Activated CD8-positive, alpha-beta memory T cell treated with anti-CD3 and anti-CD28 coated beads, Interleukin-2, amount 50 U/mL, for 48 hours (primary cell): ENCODE results near the gene TOB1.
A peak's percentile ranks its signal among the peaks of the same experiment; 100 is the strongest.
"Not testable (repeated sequence)": the region's sequence is repeated elsewhere in the genome, so short reads cannot be mapped to it uniquely, and the experiment has no call there.

ENCODE experiments used
- DNase-seq: peaks from one replicate; pipeline ENCODE4 v3.0.0-alpha.2; 2020

TOB1 gene

GRCh38 chr17:50898369-50899004 is 32.3 kb upstream of the TOB1 start:
- no peak for DNase-seq

GRCh38 chr17:50894513-50894912 is 28.4 kb upstream of the TOB1 start:
- not testable (repeated sequence) for DNase-seq

- DNase-seq = peak; percentile 28
Observed at GRCh38 chr17:50893183-50893993, 27.2 kb upstream of the TOB1 start.

DNA sequence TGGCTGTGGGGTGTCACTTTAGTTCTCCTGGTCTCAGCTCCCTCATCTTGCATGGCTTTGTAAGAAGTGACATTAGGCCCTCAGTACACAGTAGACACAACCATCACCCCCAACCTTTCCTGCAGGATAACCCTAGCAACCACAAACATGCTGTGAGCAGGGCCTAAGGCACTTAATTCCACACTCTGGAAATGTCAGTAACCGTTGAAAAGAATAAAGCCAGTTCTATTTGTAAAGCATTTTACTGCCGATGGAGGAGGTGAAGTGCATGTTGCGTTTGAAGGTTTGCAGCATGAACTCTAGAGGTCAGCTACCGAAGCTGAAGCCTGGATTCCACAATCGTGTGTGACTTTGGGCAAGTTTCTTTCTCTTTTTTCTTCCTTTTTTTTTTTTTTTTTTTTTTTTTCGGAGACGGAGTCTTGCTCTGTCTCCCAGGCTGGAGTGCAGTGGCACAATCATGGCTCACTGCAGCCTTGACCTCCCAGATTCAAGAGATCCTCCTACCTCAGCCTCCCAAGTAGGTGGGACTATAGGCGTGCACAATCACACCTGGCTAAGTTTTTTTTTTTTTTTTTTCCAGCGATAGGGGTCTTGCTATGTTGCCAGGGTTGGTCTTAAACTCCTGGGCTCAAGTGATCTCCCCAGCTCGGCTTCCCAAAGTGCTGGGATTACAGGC is 26.1 kb upstream of the TOB1 start:
- peak; percentile 13 for DNase-seq

DNA sequence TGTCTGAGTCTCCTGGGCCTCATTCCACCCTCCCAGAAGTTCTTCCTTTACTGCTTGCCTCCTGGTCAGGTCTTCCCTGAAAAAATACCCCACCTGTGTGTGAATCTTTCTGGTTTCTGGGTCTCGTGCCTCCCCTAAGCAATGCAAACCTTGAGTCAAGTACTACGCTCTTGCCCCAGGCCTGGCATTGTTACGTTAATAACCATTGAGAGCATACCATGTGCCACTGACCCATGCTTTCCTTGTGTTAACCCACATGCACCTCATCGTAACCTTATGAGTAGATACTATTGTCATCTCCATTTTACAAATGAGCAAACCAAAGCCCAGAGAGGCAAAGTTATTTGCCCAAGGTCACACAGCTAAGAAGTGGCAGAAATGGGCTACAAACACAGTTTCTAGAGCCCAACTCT is 25.4 kb upstream of the TOB1 start:
- DNase-seq = peak; percentile 29

GRCh38 chr17:50890675-50891516 is 24.7 kb upstream of the TOB1 start:
- DNase-seq = peak; percentile 10

GRCh38 chr17:50889528-50890118 is 23.5 kb upstream of the TOB1 start:
- peak; percentile 26 for DNase-seq

DNA sequence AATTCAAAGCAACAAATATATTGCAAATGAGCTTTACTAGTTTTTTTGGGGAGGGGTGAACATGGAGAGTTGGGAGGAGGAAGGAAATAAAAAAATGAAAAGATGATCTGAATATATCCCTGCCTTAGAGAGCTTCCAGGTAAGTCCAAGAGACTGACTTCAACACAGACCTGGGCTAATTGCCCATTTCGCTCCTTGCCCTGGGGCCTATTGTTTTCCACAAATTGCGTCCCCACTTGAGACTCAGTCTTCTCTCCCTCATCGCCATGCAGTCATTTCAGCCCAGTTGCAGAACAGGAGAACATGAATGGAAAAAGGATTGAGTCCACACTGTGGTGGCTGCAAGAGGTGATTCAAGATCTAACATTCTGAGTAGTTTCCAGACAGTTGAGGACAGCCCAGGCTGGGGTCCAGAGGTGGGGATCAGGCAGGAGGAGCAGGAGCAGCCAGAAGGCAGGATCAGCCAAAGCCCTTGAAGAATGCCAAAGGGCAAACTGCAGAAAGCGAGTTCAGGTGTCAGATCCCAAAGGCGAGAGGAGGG is 21.6 kb upstream of the TOB1 start:
- DNase-seq = no peak

- peak; percentile 40 for DNase-seq
Observed at GRCh38 chr17:50884439-50885311, 18.5 kb upstream of the TOB1 start.

GRCh38 chr17:50883850-50884438 is 17.8 kb upstream of the TOB1 start:
- peak; percentile 48 for DNase-seq

- DNase-seq = peak; percentile 40
Observed at GRCh38 chr17:50882851-50883250, 16.7 kb upstream of the TOB1 start.

- DNase-seq = peak; percentile 15
Observed at GRCh38 chr17:50881182-50881581, 15.0 kb upstream of the TOB1 start.

DNA sequence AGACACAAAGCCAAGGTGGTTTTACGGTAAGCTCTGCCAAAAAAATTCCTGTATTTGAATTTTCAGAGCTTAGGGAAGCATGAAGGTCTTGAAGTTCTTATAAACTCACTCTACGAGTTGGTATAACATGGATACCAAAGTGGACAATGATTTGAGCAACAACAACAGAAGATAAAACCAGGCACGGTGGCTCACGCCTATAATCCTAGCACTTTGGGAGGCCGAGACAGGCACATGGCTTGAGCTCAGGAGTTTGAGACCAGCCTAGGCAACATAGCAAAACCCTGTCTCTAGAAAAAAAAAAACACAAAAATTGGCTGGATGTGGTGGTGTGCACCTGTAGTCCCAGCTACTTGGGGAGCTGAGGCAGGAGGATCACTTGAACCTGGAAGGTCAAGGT is 12.9 kb upstream of the TOB1 start:
- no peak for DNase-seq

DNA sequence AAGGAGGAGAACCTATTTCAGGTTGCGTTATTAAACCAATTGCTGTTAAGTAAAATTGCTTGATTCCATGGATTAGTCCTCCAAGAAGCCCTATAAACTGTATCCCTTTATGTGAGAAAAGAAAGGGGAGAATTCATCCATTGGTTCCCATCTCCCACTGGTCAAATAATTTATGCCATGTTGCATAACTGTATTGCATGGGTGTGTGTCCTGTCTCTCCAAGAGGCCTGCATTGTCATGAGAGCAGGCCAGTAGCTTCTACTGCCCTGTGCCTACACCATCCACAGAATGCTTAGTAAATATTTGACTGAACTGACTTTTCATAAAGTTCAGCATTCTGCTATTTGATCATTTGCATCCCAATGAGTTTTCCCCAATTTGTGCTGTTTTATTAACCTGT is 11.7 kb upstream of the TOB1 start:
- no peak for DNase-seq

DNA sequence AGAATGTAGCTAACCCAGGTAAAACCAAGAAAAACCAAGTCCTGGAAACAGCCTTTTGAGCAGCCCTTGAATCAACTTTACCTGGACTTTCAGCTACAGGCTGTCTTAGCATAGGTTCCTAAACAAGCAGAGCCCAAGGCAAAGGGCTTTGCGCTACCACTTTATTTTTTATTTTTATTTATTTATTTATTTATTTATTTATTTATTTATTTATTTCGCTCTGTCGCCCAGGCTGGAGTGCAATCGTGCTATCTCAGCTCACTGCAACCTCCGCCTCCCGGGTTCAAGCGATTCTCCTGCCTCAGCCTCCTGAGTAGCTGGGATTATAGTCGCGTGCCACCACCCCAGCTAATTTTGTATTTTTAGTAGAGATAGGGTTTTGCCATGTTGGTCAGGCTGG is 10.9 kb upstream of the TOB1 start:
- not testable (repeated sequence) for DNase-seq

DNA sequence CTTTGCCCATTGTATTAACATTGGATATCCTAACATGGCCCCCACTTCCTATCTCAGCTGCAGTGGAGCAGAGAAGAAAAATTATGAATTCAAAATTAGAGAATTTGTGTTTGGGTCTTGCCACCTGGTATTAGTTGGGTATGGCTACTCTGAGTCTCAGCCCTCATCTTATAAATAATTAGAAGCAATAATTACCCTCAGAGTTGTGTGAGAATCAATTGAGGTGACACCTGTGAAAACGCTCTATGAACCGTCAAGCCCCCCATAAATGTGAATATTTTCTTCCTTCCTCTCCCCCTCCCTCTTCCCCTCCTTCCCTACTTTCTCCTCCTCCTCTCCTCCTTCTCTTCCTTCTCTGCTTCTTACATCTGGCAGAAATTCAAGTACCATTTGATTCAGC is 8.9 kb upstream of the TOB1 start:
- no peak for DNase-seq

GRCh38 chr17:50872710-50873424 is 6.7 kb upstream of the TOB1 start:
- DNase-seq = peak; percentile 51

GRCh38 chr17:50871898-50872297 is 5.7 kb upstream of the TOB1 start:
- DNase-seq = peak; percentile 43

DNA sequence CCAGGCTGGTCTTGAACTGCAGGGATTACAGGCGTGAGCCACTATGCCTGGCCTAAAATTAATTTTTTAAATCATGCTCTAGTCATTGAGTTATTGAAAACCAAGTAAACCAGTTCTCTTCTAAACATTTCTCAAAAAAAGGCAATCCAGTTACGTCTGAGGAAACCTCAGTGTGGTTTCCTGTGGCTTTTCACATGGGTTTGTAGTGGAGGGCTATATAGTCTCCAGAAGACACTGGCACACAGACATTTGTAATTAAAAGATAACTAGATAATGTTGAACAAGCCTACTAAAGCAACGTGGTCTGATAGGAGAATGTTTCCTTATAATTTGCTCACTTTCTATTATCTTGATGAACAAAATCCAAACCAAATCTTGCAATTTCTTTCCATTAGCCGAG is 5.2 kb upstream of the TOB1 start:
- no peak for DNase-seq

DNA sequence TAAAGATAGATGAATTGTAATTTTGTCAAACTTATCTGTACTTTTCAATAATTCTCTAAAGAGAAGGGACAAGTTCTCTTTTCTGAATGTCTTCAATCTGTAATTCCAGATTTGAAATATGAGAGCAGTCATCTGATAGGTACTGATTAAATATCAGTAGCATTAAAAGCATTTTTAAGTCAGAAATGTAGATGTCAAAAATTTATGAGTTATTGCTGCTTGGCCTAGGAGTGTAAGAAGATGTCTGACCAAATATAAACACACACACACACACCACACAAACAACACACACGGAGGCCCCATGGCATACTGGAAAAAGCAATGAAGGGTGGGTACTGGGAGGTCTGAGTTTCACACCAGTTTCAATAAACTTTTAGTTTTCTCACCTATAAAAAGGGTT is 2.4 kb upstream of the TOB1 start:
- DNase-seq = no peak
